GM19099 (cell line): ENCODE data around the gene IMMT.
A peak's percentile ranks its signal among the peaks of the same experiment; 100 is the strongest.

ENCODE experiments used
- POLR2A ChIP-seq: IDR thresholded peaks from 3 replicates; pipeline ENCODE4 v1.6.1; 2011; ENCODE audit warnings: low read depth; ENCODE audit not compliant: insufficient read length; ENCODE audit errors: extremely low read depth

Gene IMMT

GRCh38 chr2:86189782-86190416 lies 5.4 kb downstream of the IMMT start:
- no peak for TF ChIP-seq POLR2A

DNA sequence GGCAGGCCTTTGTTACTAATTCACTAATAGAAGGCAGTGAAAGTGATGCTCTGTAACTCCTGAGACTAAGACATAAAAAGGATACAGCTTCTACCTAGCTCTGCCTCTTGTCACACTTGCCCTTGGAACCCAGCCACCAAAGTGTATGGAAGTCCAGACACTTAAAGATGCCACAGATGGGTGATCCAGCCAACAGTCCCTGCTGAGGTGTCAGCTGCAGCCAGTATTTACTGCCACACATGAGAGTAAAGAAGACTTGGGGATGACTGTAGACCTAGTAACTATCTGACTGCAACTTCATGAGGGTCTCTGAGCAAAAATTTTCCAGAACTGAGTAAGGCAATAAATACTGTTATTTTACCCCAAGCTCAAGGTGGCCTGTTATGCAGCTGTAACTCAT lies 8.8 kb downstream of the IMMT start:
- no peak for TF ChIP-seq POLR2A

GRCh38 chr2:86185517-86186212 lies 9.6 kb downstream of the IMMT start:
- TF ChIP-seq POLR2A = no peak

DNA sequence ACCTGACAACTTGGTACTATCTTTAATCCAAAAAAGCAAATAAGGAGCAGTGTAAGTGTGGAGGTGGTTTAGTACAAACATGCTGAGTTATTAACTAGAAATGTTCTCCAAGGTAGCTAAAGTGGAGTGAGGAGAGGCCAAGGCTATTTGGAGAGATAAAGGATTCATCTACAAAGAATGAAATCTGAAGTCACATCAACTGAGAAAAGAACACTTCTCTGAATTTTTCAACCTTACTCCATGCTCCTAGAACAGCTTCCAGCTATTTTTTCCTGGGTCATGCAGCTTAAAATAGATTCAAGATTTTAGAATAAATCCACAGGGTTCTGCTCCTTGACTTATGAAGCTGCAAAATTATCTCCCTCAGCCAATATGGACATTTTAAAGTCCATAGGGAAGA lies 18.7 kb downstream of the IMMT start:
- TF ChIP-seq POLR2A = no peak

GRCh38 chr2:86175828-86176227 lies 19.4 kb downstream of the IMMT start:
- no peak for TF ChIP-seq POLR2A

DNA sequence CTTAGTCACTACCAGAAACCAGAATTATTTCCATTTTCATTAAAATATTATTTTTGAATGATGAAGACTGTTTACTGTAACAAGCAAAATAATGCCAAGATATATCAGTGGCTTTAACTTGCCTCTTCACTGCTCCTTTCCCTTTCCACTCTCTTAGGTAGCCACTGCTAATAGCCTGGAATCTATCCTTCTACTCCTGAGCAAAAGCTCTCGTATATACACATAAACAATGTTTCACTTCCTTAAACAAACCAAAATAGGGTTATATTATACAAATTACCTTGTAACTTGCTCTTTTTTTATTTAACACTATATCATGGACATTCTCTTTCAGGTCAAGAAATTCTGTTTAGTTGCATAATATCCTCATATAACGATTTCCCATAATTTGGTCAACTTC lies 20.8 kb downstream of the IMMT start:
- no peak for TF ChIP-seq POLR2A

DNA sequence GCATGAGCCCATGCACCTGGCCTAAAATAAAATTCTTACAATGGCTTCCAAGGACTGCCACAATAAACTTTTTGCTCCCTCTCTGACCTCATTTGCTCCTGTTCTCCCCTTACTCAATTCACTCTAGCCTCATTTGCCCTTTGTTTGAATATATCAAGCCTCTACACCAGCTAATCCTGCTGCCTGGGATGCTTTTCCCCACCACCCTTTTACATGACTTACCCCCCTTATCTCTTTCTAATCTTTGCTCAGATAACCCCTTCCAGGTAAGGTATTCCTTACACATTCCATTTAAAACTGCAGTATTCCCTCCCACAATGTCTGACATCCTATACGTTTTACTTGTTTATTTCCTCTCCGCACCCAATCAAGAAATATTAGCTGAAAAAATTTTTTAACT lies 22.7 kb downstream of the IMMT start:
- no peak for TF ChIP-seq POLR2A

DNA sequence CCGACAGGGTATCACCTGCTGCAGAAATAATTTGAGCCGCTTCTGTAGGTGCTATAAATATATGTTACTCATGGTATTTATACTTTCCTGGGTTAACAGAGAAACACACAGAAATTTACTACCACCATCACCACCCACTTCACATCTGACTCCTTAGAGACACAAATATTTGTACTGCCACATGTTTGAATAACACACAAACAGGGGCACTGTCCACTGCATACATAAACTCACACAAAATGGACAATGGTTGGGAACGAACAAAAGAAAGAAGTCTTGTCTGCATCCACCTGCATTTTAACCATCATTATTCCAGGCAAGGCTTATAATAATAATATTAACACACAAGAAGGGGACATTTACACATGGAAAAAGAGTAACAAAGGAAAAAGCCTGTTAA lies 24.0 kb downstream of the IMMT start:
- no peak for TF ChIP-seq POLR2A

GRCh38 chr2:86170449-86170848 lies 24.8 kb downstream of the IMMT start:
- TF ChIP-seq POLR2A = no peak

DNA sequence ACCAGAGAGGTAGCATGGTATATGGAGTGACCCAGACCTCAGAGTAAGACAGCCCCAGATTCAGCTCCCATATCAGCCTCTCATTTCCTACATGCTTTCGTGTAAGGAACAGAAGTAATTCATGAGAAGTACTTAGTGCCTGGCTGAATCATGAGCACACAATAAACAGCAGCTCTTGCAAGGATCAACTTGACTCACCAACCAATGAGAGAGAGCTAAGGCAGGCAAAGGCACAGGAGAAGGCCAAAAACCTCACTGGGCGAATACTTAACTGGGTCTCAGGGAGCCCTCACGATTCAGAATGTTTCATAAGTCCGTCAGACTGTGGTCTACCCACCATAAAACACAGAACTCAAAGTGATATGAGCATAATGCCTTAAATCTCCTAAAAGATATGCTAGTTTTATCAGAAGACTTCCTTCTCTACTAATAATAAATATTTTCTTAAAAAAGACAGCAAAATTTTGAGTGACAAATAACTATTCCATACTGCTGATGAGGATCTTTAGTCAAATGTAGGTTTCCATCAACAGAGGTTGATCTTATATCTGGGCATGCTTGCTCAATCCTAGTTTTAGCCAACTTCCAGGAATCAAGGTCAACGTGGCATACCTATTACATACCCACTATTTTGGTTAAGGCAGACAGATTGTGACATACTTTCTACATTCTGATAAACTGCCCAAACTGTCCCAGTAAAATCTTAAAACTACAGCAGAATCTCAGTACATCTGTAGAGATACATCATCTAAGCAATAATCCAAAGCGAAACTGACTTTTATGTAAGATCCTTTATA lies 34.9 kb downstream of the IMMT start:
- no peak for TF ChIP-seq POLR2A

GRCh38 chr2:86158286-86158685 lies 37.0 kb downstream of the IMMT start:
- TF ChIP-seq POLR2A = no peak

GRCh38 chr2:86157009-86157556 lies 38.2 kb downstream of the IMMT start:
- TF ChIP-seq POLR2A = no peak

GRCh38 chr2:86150502-86150901 lies 44.8 kb downstream of the IMMT start:
- TF ChIP-seq POLR2A = no peak

DNA sequence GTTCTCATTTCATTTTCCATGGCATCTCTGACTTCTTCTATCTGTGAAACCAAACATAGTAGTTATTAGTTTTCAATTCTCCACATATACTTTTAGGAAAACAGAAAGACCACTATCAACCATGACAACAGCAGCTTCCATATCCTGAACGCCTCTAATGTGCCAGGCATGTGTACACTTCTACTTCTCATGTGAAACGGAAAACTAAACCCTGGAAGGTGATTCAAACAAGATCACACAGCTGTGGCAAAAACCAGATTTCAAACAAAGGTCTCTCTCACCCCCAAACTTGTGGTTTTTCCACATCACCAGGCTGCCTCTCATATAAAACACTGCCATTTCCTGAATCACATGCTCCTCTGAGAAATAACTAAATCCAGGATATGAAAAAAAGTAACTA lies 47.5 kb downstream of the IMMT start:
- no peak for TF ChIP-seq POLR2A

- peak; percentile 16 for TF ChIP-seq POLR2A
Measured at GRCh38 chr2:86143926-86144685, 51.2 kb downstream of the IMMT start.
